MM.1S (cell line): ENCODE measurements around the gene IGF1R.

Source experiments
- EZH2 ChIP-seq: fragments of 300-600 bp; sonication (generic); optimal IDR thresholded peaks from 2 replicates; pipeline ENCODE3; 2017; ENCODE audit warnings: low read depth, mild to moderate bottlenecking, antibody characterized with exemption, low read length, mixed read lengths
- EZH2phosphoT487 ChIP-seq: fragments of 300-600 bp; sonication (generic); IDR thresholded peaks from 2 replicates; pipeline ENCODE4 v1.6.1; 2018; ENCODE audit warnings: antibody characterized with exemption, low read length
- TF ChIP-seq, protein P1 (sequence below): fragments of 300-600 bp; sonication (generic); IDR thresholded peaks from 2 replicates; pipeline ENCODE4 v1.5.1; 2016; ENCODE audit warnings: antibody characterized with exemption, low read length, mixed read lengths

DNA sequence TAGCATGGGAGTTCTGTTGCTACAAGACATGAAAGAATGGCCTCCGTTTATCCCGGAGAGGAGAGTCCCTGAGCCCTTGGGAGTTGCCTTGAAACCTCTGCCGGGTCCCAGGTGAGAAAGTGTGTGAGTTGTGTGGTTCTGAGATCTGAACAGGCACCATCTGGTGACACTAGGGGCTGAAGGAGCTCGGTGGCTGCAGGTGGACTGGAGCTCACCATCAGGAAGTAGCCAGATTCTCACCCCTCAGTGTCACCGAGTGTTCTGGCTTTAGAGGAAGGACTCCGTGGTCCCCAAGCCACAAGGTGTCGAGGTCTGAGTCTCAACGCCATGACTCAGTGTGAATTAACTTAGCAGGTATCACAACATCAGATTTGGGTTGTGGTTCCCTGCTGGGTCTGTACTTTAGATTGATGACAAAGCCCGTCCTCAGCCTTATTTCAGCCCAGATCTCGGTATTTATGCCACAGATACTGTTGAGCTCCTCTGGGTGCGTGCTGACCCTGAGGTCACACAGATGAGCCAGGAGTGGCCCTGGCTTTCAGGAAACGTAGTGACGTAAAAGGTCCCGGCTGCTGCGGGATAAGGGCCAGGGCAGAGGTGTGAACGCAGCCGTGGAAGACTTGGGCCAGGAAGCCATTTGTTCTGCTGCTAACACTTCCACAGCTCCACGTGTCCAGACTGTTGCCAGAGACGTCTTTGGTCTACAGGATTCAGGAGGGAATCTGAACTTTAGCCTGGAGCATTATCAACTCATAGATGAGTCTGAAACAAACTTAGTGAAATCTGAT lies 304.9 kb downstream of the IGF1R start:
- TF ChIP-seq, protein P1, sequence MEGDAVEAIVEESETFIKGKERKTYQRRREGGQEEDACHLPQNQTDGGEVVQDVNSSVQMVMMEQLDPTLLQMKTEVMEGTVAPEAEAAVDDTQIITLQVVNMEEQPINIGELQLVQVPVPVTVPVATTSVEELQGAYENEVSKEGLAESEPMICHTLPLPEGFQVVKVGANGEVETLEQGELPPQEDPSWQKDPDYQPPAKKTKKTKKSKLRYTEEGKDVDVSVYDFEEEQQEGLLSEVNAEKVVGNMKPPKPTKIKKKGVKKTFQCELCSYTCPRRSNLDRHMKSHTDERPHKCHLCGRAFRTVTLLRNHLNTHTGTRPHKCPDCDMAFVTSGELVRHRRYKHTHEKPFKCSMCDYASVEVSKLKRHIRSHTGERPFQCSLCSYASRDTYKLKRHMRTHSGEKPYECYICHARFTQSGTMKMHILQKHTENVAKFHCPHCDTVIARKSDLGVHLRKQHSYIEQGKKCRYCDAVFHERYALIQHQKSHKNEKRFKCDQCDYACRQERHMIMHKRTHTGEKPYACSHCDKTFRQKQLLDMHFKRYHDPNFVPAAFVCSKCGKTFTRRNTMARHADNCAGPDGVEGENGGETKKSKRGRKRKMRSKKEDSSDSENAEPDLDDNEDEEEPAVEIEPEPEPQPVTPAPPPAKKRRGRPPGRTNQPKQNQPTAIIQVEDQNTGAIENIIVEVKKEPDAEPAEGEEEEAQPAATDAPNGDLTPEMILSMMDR, result 0 out of 2 replicates have a peak, but pooled peaks have one; percentile 4
- TF ChIP-seq EZH2phosphoT487 (no peak), EZH2 (no peak)
